GM23248 (cell line): ENCODE measurements around the gene FCN2.

ENCODE experiments used
- EZH2 ChIP-seq: fragments of 200-600 bp; sonication (generic); IDR thresholded peaks from 2 replicates; pipeline ENCODE4 v1.6.1; 2018; ENCODE audit warnings: antibody characterized with exemption, mild to moderate bottlenecking; ENCODE audit not compliant: insufficient read depth, poor library complexity, severe bottlenecking
- EZH2phosphoT487 ChIP-seq: fragments of 200-600 bp; sonication (generic); IDR thresholded peaks from 2 replicates; pipeline ENCODE4 v1.6.1; 2018; ENCODE audit warnings: antibody characterized with exemption, moderate library complexity, mild to moderate bottlenecking, low read depth; ENCODE audit not compliant: insufficient read depth

GRCh38 chr9:134918646-134919045 is 38.0 kb downstream of the FCN2 start:
- no peak for TF ChIP-seq EZH2
- TF ChIP-seq EZH2phosphoT487, result no peak
